HG03521 (cell line): Measurements from ENCODE around the gene DAP.
A peak's percentile ranks its signal among the peaks of the same experiment; 100 is the strongest.
"Not testable (repeated sequence)": the region's sequence is repeated elsewhere in the genome, so short reads cannot be mapped to it uniquely, and the experiment has no call there.

ENCODE experiments used
- ATAC-seq: cut with Tn5 transposase; IDR thresholded peaks from one replicate; pipeline ENCODE4 v1.9.1; 2021; ENCODE audit warnings: mild to moderate bottlenecking, moderate library complexity; ENCODE audit not compliant: unreplicated experiment

Gene DAP

GRCh38 chr5:10735569-10736276, 25.3 kb downstream of the DAP start:
- peak; percentile 67 for ATAC-seq

- ATAC-seq = no peak
Measured at GRCh38 chr5:10734832-10735523, 26.1 kb downstream of the DAP start.

GRCh38 chr5:10734037-10734709, 26.9 kb downstream of the DAP start:
- ATAC-seq = no peak

GRCh38 chr5:10733426-10733825, 27.6 kb downstream of the DAP start:
- no peak for ATAC-seq

GRCh38 chr5:10731913-10732312, 29.1 kb downstream of the DAP start:
- no peak for ATAC-seq

GRCh38 chr5:10730043-10730351, 31.0 kb downstream of the DAP start:
- ATAC-seq = no peak

GRCh38 chr5:10729320-10730042, 31.6 kb downstream of the DAP start:
- no peak for ATAC-seq

- no peak for ATAC-seq
Measured at GRCh38 chr5:10728679-10729078, 32.4 kb downstream of the DAP start.

GRCh38 chr5:10727861-10728260, 33.2 kb downstream of the DAP start:
- no peak for ATAC-seq

GRCh38 chr5:10726913-10727517, 34.0 kb downstream of the DAP start:
- ATAC-seq = peak; percentile 86

GRCh38 chr5:10726179-10726912, 34.7 kb downstream of the DAP start:
- ATAC-seq = no peak

- no peak for ATAC-seq
Measured at GRCh38 chr5:10725636-10726035, 35.4 kb downstream of the DAP start.

- ATAC-seq = no peak
Measured at GRCh38 chr5:10724781-10725507, 36.1 kb downstream of the DAP start.

- ATAC-seq = no peak
Measured at GRCh38 chr5:10723514-10723913, 37.5 kb downstream of the DAP start.

GRCh38 chr5:10720766-10721165, 40.3 kb downstream of the DAP start:
- ATAC-seq = not testable (repeated sequence)

- ATAC-seq = no peak
Measured at GRCh38 chr5:10719965-10720364, 41.1 kb downstream of the DAP start.

GRCh38 chr5:10718617-10719016, 42.4 kb downstream of the DAP start:
- ATAC-seq = not testable (repeated sequence)

- not testable (repeated sequence) for ATAC-seq
Measured at GRCh38 chr5:10716825-10717224, 44.2 kb downstream of the DAP start.

GRCh38 chr5:10715605-10716290, 45.3 kb downstream of the DAP start:
- no peak for ATAC-seq
